GM20000 (cell line): ENCODE data around the gene OLFM1.

Experiments
- DNase-seq: peaks from one replicate; pipeline ENCODE4 v3.0.0; 2012; ENCODE audit warnings: low spot score
- TF ChIP-seq, protein P1 (sequence below): IDR thresholded peaks from 2 replicates; pipeline ENCODE4 v1.5.1; 2012; ENCODE audit warnings: mild to moderate bottlenecking, control low read depth; ENCODE audit errors: extremely low read depth, missing control alignments

OLFM1 gene

DNA sequence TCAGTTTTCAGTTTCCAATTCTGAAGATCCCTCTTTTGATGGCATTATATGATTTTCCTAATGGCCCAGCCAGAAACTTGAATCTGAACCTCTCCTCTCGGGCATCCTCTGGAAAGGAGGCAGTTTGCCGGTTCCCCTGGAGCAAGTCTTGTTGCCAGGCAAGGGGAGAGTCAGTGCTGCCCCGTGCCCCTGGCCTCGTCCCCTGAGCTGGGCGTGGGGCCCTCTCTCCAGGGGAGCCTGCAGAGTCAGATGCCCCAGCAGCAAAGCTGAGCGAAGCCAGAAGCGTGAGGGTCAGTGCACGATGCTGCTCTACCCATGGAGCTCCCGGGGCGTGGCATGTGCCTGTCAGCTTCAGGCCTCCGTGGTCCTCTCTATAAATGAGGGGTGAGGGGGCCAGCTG is 14.0 kb downstream of the OLFM1 start:
- DNase-seq = no peak
- TF ChIP-seq, protein P1, sequence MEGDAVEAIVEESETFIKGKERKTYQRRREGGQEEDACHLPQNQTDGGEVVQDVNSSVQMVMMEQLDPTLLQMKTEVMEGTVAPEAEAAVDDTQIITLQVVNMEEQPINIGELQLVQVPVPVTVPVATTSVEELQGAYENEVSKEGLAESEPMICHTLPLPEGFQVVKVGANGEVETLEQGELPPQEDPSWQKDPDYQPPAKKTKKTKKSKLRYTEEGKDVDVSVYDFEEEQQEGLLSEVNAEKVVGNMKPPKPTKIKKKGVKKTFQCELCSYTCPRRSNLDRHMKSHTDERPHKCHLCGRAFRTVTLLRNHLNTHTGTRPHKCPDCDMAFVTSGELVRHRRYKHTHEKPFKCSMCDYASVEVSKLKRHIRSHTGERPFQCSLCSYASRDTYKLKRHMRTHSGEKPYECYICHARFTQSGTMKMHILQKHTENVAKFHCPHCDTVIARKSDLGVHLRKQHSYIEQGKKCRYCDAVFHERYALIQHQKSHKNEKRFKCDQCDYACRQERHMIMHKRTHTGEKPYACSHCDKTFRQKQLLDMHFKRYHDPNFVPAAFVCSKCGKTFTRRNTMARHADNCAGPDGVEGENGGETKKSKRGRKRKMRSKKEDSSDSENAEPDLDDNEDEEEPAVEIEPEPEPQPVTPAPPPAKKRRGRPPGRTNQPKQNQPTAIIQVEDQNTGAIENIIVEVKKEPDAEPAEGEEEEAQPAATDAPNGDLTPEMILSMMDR = no peak

DNA sequence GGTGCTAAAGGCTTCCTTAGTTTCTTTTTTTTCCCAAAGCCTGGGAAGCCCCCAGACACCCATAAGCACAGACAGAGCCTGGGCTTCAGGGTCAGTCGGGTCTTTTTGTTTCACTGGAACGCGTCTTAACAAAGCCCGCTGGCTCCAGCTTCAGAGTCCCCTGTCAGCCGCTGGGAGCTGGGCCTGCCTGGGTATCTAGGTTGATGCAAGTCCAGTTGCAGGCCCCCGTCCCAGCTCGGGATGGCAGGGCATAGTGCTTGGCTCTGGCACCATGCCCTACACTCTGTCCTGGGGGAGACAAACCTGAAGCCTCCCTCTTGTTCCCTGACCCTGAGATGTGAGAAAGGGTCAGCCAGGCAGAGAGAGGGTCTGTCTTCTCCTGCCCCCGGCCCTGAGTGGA is 14.5 kb downstream of the OLFM1 start:
- no peak for DNase-seq
- TF ChIP-seq, protein P1 = no peak

DNA sequence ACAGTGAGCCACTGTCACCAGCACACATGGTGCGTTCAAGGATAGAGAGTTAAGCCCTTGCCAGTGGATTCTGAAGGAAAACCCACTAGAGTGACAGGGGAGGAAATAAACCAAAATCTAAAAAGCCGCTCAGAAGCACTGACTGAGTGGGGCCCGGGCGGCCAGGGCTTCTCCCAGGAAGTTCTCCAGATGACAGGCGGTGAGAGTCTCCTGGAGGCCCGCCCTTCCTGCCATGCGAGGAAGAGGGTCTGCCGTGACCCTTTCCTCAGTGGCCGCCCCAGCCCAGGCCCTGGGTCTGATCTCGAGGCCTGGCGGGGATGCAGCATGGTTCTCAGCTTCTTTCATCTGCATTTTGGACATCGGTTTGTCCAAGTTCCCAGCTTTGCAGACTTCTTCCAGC is 14.9 kb downstream of the OLFM1 start:
- TF ChIP-seq, protein P1 = no peak
- no peak for DNase-seq

DNA sequence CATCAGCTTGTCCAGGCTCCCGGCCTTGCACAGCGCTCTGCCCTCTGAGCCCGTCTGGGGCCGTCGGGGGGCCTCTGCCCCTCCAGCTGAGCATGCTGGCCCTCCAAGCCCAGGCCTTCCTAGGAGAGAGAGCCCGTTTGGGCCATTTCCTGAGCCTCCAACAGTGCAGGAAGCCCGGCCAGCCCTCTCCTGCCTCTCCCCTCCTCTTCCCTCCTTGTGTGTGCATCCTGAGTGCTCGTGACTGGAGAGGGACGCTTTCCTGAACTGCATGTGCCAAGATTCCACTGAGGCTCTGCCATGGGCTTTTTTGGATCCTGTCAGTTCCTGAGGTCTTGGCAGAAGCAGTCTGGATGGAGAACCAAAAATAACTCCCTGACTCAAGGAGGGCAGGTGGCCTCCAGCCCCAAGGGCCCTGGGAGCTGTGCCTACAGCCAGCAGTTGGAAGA is 15.6 kb downstream of the OLFM1 start:
- TF ChIP-seq, protein P1 = no peak
- DNase-seq = no peak

DNA sequence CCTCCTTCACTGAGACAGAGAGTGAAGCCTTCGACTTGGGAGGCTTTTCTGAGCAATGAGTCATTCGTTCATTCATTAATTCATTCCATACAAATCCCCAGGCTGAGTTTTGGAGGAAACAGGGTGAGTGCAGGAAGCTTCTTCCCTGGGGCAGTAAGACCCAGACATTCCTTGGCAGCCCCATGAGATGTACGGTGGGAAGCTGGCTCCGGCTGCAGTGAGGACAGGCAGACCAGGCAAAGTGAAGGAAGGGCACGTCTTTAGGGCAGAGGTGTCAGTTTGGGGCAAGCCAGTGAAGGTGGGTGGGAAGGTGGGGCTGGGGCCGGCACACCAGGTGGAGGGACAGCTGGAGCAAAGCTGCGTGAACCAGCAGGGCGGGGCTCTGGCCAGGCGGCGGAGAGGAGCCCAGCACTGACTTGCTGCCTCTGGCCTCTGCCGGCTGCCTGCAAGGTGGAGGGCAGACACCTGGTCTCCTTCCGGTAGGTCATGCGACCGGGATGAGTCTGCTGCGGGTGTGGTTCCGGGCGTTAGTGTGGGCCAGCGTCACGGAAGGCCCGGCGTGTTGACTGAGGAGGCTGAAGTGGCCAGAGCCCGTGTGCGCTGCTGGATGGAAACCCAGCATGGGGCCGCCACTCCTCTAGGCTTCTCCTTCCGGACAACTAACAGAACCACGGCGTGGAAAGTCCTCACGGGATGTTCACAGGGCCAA is 16.6 kb downstream of the OLFM1 start:
- DNase-seq = no peak
- TF ChIP-seq, protein P1 = no peak

DNA sequence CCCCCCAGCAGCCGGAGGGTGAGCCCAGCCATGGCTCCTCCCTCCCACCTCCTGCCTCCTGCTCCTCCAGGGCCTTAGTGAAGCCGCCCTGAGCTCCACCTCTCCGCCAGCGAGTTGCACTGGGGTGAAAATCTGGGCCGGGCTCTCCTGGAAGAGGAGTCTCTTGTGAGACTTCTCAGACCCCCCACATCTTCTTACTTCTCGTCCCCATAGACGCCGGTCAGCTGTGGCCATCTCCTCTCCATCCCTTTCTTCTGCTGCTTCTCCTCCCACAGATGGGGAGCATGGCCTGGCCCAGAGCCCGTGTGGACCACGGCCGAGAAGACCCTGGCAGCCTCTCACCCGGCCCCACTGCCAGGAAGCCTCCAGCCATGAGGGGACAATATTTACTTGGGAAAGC is 17.3 kb downstream of the OLFM1 start:
- no peak for DNase-seq
- TF ChIP-seq, protein P1 = no peak

DNA sequence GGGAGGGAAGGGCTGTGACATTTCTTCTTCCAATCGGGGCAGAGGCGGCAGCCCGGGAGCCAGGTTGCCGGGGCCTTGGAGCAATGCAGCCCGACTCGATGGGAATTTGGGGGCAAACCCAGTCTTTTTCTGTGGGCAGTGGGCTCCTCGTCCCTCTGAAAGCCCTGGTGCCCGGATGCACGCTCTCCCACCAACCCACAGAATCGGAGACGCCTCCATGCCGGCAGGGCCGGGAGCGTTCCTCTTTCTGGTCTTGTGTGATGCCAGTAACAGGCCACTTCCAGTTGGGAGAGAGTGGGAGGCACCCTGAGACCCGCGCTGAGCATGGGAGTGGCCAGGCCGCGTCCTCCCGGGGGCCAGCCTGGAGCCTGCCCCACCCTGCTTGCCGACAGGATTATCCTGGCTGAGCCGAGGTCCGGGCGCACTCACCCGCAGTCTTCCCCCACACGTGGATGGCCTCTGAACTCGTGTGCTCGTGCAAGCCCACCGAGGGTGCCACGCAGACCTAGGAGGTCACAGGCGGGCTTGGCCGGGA is 17.8 kb downstream of the OLFM1 start:
- DNase-seq = no peak
- TF ChIP-seq, protein P1 = no peak
